Astrocyte (in vitro differentiated cells and primary cell): ENCODE results near the gene NSD1.
"Not testable (repeated sequence)": the region's sequence is repeated elsewhere in the genome, so short reads cannot be mapped to it uniquely, and the experiment has no call there.

Experiments used
- CTCF ChIP-seq: IDR thresholded peaks from 2 replicates; pipeline ENCODE4 v1.5.1; 2011; ENCODE audit warnings: low read depth, mild to moderate bottlenecking, inconsistent platforms, low read length, moderate library complexity; ENCODE audit not compliant: insufficient read depth
- EZH2 ChIP-seq: IDR thresholded peaks from 2 replicates; pipeline ENCODE4 v1.6.1; 2012; ENCODE audit warnings: mild to moderate bottlenecking, low read length, inconsistent platforms; ENCODE audit not compliant: insufficient read depth

GRCh38 chr5:177258711-177259110 is 125.1 kb downstream of the NSD1 start:
- TF ChIP-seq CTCF, EZH2: not testable (repeated sequence)
